ENCODE results near the gene FUOM.

FUOM gene

DNA sequence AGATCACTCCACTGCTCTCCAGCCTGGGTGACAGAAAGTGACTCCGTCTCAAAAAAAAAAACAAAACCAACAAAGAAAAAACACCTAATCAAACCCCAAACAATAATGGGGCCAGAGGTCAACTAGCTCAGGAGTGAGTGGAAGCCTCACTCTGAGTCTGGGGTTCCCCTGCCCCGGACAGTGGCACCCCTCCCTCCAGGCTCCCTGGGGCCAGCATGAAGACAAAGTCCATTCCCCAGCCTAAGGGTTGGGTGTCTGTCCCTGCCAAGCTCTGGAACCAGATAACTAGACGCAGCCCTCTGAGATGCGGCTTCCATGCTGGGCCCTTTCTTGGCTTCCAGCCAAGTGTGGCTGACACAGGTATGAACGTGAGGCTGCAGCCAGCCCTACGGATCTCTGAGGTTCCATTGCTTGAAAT, 1.7 kb upstream of the FUOM start:
- no peak for DNase-seq (ENCODE audit: low read depth)
- TF ChIP-seq, protein P1, sequence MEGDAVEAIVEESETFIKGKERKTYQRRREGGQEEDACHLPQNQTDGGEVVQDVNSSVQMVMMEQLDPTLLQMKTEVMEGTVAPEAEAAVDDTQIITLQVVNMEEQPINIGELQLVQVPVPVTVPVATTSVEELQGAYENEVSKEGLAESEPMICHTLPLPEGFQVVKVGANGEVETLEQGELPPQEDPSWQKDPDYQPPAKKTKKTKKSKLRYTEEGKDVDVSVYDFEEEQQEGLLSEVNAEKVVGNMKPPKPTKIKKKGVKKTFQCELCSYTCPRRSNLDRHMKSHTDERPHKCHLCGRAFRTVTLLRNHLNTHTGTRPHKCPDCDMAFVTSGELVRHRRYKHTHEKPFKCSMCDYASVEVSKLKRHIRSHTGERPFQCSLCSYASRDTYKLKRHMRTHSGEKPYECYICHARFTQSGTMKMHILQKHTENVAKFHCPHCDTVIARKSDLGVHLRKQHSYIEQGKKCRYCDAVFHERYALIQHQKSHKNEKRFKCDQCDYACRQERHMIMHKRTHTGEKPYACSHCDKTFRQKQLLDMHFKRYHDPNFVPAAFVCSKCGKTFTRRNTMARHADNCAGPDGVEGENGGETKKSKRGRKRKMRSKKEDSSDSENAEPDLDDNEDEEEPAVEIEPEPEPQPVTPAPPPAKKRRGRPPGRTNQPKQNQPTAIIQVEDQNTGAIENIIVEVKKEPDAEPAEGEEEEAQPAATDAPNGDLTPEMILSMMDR (conservative IDR thresholded peaks at IDR 0.05; ENCODE audit: low read length), result no peak
- no peak overlapping the region for H3K4me3 ChIP-seq (ENCODE audit: low read length)

DNA sequence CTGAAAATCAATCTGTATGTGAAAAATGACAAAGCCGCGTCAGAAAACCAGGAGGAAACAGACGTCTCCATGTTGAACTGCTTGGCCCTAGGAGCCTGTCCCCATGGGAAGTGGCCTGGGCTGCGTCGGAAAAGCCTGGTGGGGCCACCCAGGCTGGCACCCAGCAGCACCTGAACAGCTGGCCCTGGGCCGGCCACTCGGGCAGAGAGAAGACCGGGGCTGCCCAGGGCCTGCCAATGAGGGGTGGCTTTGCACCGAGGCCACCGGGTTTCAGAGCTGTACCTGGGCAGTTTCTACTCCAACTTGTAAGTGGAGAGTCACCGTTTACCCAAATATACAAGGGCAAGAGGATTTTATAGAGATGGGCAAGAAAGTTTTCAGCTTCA, 1.1 kb upstream of the FUOM start:
- DNase-seq (ENCODE audit: low read depth), result no peak
- no peak overlapping the region for H3K4me3 ChIP-seq (ENCODE audit: low read length)
- TF ChIP-seq, protein P1 (conservative IDR thresholded peaks at IDR 0.05; ENCODE audit: low read length), result no peak

DNA sequence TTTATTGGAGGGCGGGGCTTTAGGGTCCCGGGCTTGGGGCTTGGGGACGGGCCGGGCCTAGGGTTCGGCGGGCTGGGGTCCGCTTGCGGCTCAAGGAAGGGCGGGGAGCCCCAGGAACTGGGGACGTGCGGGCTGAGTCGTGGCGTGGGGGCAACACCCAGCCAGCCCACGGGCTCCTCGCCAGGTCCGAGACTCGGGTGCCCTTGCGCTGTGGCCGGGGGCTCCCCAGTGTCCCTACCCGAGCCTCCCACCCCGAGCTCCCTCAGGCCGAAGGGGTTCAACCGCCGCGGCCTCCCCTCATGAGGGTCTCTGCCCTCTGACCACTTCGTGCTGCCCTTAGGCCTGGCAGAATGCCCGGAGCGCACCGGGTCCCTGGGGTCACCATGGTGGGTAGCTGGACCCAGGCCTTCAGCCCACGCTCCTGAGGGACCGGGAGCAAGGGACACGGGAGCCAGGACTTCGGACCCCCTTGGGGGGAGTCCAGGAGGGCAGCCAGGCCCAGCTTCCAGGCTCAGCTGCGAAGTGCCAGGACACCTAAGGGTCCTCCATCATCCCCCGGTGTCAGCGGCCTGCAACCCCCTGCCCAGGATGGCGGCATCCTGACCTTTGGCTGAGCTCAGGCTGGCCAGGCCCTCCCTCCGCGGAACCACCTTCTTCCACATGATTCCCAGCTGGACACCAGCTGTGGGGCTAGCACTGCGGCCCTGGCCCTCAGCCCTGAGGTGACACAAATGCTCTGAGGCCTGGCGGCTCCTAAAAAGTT, 524 bp upstream of the FUOM start:
- peak; percentile 43 for DNase-seq (ENCODE audit: low read depth)
- H3K4me3 ChIP-seq (ENCODE audit: low read length), result no peak overlapping the region
- TF ChIP-seq, protein P1 (conservative IDR thresholded peaks at IDR 0.05; ENCODE audit: low read length), result no peak

DNA sequence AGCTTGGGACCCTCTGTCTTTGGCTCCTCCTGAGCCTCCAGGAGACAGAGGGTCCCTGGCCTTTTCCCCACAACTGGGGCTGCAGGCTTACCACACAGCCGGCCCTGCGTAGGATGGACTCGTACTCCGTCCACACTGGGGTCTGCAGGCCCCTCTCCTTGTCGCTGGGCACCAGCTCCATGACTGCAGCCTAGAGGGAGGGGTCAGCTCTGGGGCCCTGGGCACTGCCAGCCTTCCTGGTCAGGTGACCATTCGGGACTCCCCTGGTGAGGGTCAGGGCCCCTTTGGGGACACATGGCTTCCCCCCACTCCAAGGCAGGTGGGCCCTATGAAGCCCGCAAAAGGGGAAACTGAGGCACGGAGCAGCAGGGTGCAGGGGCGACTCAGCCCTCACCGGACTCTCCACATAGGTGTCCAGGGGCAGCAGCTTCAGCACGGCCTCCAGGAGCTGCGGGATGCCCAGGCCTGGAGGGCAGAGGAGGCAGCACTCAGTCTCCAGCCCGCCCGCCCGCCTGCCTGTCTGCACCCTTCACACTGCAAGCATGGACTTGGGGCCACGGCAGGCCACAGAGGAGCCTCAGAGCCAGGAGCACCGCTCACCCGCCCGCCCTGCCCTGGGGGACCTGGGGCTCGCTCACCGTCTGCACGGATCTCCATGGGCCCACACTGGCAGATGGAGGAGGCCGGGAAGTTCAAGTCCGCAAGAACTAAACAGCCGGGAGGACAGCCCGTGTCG, 1.1 kb downstream of the FUOM start:
- TF ChIP-seq, protein P1 (conservative IDR thresholded peaks at IDR 0.05; ENCODE audit: low read length), result no peak
- H3K4me3 ChIP-seq (ENCODE audit: low read length), result peak overlapping the region; percentile 58
- no peak for DNase-seq (ENCODE audit: low read depth)

DNA sequence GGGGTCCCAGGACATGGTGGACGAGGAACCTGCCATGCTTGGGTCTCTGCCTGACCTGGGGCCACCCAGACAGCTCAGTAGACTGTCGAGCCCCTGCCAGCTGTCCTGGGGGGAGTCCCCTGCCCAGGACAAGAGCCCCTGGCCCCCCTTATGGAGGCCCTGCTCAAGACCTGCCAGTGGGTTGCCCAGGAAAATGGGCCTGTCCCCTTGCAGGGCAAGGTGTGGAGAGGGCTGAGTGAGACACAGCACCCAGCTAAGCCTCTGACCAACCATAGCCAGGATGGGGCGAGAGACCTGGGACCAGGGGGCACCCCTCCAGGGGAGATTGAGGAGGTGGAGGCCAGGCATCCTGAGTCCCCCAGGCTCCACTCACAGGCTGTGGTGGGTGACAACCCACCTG, 1.8 kb downstream of the FUOM start:
- TF ChIP-seq, protein P1 (conservative IDR thresholded peaks at IDR 0.05; ENCODE audit: low read length), result no peak
- H3K4me3 ChIP-seq (ENCODE audit: low read length), result no peak overlapping the region
- DNase-seq (ENCODE audit: low read depth), result no peak

DNA sequence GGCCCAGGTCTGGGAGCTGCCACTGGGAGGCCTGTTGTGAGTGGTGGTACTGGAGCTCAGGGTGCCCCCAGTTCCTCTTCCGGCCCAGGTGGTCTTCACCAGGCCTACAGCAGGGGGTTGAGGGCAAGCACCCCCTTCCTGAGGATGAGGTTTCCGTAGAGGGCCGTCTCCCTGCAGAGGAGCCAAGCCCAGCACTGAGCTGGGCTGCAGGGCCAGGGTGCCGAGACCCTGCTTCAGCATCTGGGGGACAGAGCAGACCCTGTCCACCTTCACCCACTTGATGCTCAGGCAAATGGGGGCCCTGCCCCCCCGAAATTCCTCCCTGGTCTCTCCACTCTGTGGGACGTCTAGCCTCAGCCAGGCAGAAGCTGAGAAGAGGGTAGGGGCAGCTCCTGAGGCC, 2.6 kb downstream of the FUOM start:
- DNase-seq (ENCODE audit: low read depth), result no peak
- no peak overlapping the region for H3K4me3 ChIP-seq (ENCODE audit: low read length)
- TF ChIP-seq, protein P1 (conservative IDR thresholded peaks at IDR 0.05; ENCODE audit: low read length), result no peak
